Mesendoderm (in vitro differentiated cells): ENCODE data around the gene FRAS1.
A peak's percentile ranks its signal among the peaks of the same experiment; 100 is the strongest.

Source experiments
- DNase-seq: peaks from one replicate; pipeline ENCODE4 v3.0.0; 2013
- H2AK5ac ChIP-seq: 2 replicates; pipeline ENCODE4 v1.6.1; 2013; ENCODE audit warnings: low read length, inconsistent platforms
- H2BK120ac ChIP-seq: 2 replicates; pipeline ENCODE4 v1.6.1; 2013; ENCODE audit warnings: low read depth, mild to moderate bottlenecking, low read length, moderate library complexity, mixed read lengths
- H2BK15ac ChIP-seq: replicated peaks from 2 replicates; pipeline ENCODE4 v1.6.1; 2013; ENCODE audit warnings: low read depth, mild to moderate bottlenecking, moderate library complexity
- H2BK5ac ChIP-seq: 2 replicates; pipeline ENCODE4 v1.6.1; 2013; ENCODE audit warnings: low read length, inconsistent platforms
- H3K18ac ChIP-seq: 2 replicates; pipeline ENCODE4 v1.6.1; 2013; ENCODE audit warnings: mild to moderate bottlenecking, low read length, mixed read lengths
- H3K23ac ChIP-seq: one replicate; pipeline ENCODE4 v1.6.1; 2013; ENCODE audit warnings: low read length
- H3K27ac ChIP-seq: 2 replicates; pipeline ENCODE4 v1.5.1; 2013; ENCODE audit warnings: low read depth, mild to moderate bottlenecking, inconsistent platforms, low read length, moderate library complexity
- H3K27me3 ChIP-seq: 2 replicates; pipeline ENCODE4 v1.6.1; 2013; ENCODE audit warnings: low read length, control low read depth, mild to moderate bottlenecking, inconsistent platforms; ENCODE audit not compliant: insufficient read depth, poor library complexity
- H3K36me3 ChIP-seq: 2 replicates; pipeline ENCODE4 v1.6.1; 2013; ENCODE audit warnings: low read length, inconsistent platforms; ENCODE audit not compliant: control insufficient read depth, insufficient read depth
- H3K4ac ChIP-seq: one replicate; pipeline ENCODE4 v1.6.1; 2013; ENCODE audit warnings: low read depth, mild to moderate bottlenecking, low read length, moderate library complexity
- H3K4me1 ChIP-seq: 2 replicates; pipeline ENCODE4 v1.6.1; 2013; ENCODE audit warnings: low read depth, low read length, inconsistent platforms; ENCODE audit not compliant: control insufficient read depth
- H3K4me2 ChIP-seq: 2 replicates; pipeline ENCODE4 v1.6.1; 2013; ENCODE audit warnings: low read length
- H3K4me3 ChIP-seq: 2 replicates; pipeline ENCODE4 v1.5.1; 2013; ENCODE audit warnings: mild to moderate bottlenecking, low read length
- H3K56ac ChIP-seq: one replicate; pipeline ENCODE4 v1.6.1; 2013; ENCODE audit warnings: low read length
- H3K79me1 ChIP-seq: 2 replicates; pipeline ENCODE4 v1.6.1; 2013; ENCODE audit warnings: low read length, inconsistent platforms
- H3K79me2 ChIP-seq: 2 replicates; pipeline ENCODE4 v1.6.1; 2013; ENCODE audit warnings: mild to moderate bottlenecking, low read length; ENCODE audit not compliant: control insufficient read depth, insufficient read depth
- H3K9ac ChIP-seq: 2 replicates; pipeline ENCODE4 v1.6.1; 2013; ENCODE audit warnings: low read length, inconsistent platforms
- H4K5ac ChIP-seq: one replicate; pipeline ENCODE4 v1.6.1; 2013; ENCODE audit warnings: low read length
- H4K8ac ChIP-seq: one replicate; pipeline ENCODE4 v1.6.1; 2013; ENCODE audit warnings: low read depth, mild to moderate bottlenecking, control low read depth, low read length, moderate library complexity
- WGBS: extraction: QIAGEN DNeasy Blood & Tissue Kit; methylation state at CpG from one replicate; pipeline ENCODE4 v1.1.7; 2013; ENCODE audit warnings: low lambda C conversion rate, missing lambda C conversion rate; ENCODE audit not compliant: insufficient coverage; ENCODE audit errors: extremely low coverage; 5-methylcytosine and 5-hydroxymethylcytosine counted together

Gene FRAS1

DNA sequence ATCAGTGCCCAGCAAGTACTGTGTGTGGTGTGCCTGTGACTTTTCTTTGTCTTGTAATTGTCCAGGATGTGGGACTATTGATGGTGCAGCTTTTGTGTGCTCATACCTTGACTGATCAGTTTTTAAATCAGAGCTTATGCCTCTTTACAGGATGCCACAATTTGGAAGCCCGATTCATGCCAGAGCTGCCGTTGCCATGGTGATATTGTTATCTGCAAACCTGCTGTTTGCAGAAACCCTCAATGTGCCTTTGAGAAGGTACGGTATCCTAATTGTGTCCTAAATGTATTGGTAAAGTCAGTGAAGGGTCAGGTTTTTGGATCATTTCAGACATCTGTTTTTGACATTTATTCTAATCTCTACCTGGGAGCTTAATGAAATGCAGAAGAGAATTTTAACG is 180.2 kb downstream of the FRAS1 start:
- Histone ChIP-seq H3K4me1 (no peaks in the 10 kb centered on the region), H4K5ac (no peak overlapping the region), H3K27me3 (no peaks in the 10 kb centered on the region), H3K4me2 (no peak overlapping the region), H2BK15ac (no peak overlapping the region), H2AK5ac (no peak overlapping the region), H3K4me3 (no peak overlapping the region), H2BK120ac (no peak overlapping the region), H3K18ac (no peak overlapping the region), H3K56ac (no peak overlapping the region), H3K27ac (no peak overlapping the region), H4K8ac (no peak overlapping the region), H3K4ac (no peak overlapping the region), H3K9ac (no peak overlapping the region), H3K36me3 (no peaks in the 10 kb centered on the region), H3K79me2 (no peaks in the 10 kb centered on the region), H2BK5ac (no peak overlapping the region), H3K23ac (no peak overlapping the region), H3K79me1 (peaks cover 5% of the 10 kb centered on the region)
- DNase-seq: peak; percentile 65
- WGBS: no CpG with 5 or more reads among the region's 4 CpGs

DNA sequence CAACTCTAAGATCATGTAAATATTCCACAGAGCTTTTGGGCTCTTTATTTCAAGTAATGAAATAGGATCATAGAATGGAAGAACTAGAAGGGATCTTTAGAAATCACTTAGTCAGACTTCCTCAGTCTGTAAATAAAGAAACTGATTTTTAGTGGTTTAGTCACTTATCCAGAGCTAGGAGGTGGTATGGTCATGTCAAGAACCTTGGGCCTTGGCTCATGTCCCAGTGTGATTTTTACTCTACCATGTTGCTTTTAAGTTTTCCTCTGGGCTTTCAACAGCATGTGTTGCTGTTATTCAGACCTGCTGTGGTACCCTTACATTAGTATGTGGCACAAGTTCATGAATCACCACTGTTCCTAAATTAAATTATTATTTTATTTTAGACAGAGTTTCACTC is 184.9 kb downstream of the FRAS1 start:
- H2BK5ac ChIP-seq: no peak overlapping the region
- no peak overlapping the region for H2AK5ac ChIP-seq
- no peak for DNase-seq
- no peak overlapping the region for H3K9ac ChIP-seq
- H3K4me3 ChIP-seq: no peak overlapping the region
- H3K79me1 ChIP-seq: no peaks in the 10 kb centered on the region
- H2BK15ac ChIP-seq: no peak overlapping the region
- H4K8ac ChIP-seq: no peak overlapping the region
- H3K56ac ChIP-seq: no peak overlapping the region
- no peak overlapping the region for H3K27ac ChIP-seq
- H3K4ac ChIP-seq: no peak overlapping the region
- no peak overlapping the region for H3K23ac ChIP-seq
- no peaks in the 10 kb centered on the region for H3K27me3 ChIP-seq
- no peak overlapping the region for H3K4me2 ChIP-seq
- peaks cover 7% of the 10 kb centered on the region for H3K4me1 ChIP-seq
- no peaks in the 10 kb centered on the region for H3K36me3 ChIP-seq
- H3K79me2 ChIP-seq: no peaks in the 10 kb centered on the region
- no peak overlapping the region for H3K18ac ChIP-seq
- H2BK120ac ChIP-seq: no peak overlapping the region
- H4K5ac ChIP-seq: no peak overlapping the region

DNA sequence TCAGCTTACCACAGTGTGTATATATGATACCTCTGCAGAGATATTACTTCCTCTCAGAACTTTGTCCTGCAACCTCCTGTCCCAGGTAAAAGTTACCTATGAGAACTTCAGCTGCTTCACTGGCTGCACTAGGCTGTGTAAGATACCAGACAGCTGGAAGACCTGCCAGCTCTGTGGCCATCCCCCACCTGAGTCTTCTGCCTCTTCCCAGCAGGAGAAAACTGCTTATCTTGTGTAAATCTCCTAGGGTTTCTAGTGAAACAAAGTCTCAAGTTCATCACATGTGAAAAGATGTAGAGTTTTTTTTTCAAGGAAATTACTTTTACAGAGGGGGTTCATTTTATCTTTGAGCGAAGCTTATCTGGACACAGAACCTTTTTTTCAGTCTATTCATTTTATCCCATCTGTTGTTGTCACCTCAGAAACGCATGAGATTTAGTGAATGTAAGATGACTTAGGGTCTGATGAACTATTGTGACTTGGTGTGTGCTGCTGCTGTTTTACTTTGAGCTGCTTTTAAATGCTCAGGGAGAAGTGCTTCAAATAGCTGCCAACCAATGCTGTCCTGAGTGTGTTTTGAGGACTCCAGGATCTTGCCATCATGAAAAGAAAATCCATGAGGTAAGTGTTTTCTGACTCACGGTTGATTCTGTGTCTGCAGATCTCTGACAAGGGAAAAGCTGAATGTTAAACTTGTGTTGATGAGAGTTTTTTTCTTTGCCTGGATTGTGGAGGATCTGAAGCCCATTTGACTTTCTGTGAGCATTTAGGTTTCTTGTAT is 187.8 kb downstream of the FRAS1 start:
- WGBS: no CpG with 5 or more reads among the region's 3 CpGs
- no peak overlapping the region for H3K23ac ChIP-seq
- H3K4me2 ChIP-seq: no peak overlapping the region
- peak overlapping the region; percentile 30 for H3K18ac ChIP-seq
- H3K79me1 ChIP-seq: peaks cover 2% of the 10 kb centered on the region
- no peak overlapping the region for H4K8ac ChIP-seq
- peaks cover 7% of the 10 kb centered on the region for H3K4me1 ChIP-seq
- no peak overlapping the region for H2AK5ac ChIP-seq
- H4K5ac ChIP-seq: no peak overlapping the region
- H3K4me3 ChIP-seq: no peak overlapping the region
- no peaks in the 10 kb centered on the region for H3K36me3 ChIP-seq
- peak; percentile 67 for DNase-seq
- peak overlapping the region; percentile 64 for H2BK5ac ChIP-seq
- H3K4ac ChIP-seq: no peak overlapping the region
- no peak overlapping the region for H2BK120ac ChIP-seq
- peak overlapping the region; percentile 66 for H3K56ac ChIP-seq
- H3K79me2 ChIP-seq: no peaks in the 10 kb centered on the region
- no peak overlapping the region for H2BK15ac ChIP-seq
- no peaks in the 10 kb centered on the region for H3K27me3 ChIP-seq
- peak overlapping the region; percentile 87 for H3K27ac ChIP-seq
- peak overlapping the region; percentile 20 for H3K9ac ChIP-seq

DNA sequence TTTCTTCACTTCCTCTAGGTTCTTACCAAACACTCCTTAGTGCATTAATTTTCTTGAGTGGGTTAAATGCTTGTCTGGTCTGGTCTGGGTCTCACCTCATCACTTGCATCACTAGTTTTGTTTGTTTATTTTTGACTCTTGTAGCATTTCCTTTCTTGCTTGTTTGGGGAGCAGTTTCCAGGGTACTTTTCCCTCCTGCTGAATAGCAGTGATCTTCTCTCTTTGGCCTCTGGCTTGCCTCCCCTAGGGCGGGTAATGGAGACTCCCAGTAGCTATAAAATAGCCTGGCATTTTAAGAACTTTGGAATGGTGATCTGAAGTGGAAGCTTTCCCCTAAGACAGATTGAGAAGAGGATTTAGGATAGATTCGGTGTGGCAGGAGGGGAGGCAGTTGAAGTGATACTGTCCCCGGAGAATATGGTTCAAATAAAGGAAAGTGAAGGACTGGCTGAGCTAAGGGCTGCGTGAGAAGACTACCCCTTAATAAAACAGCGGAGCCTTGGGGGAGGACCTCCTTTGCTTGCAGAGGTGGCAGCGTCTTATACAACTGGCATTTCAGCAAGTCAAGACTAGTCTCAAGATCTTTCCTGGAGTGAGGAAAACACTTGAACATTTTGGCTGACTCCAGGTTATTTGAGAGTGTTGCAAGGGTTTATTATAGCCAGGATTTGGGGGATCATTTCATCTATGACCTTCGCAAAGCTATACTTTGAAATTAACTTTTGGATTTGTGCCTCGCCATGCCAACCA is 190.6 kb downstream of the FRAS1 start:
- Histone ChIP-seq H3K4ac (peak overlapping the region; percentile 3), H3K27ac (no peak overlapping the region), H3K27me3 (no peaks in the 10 kb centered on the region), H3K23ac (no peak overlapping the region), H3K79me1 (peaks cover 2% of the 10 kb centered on the region), H2BK15ac (no peak overlapping the region), H3K4me3 (no peak overlapping the region), H3K36me3 (peaks cover 2% of the 10 kb centered on the region), H4K5ac (peak overlapping the region; percentile 10), H3K9ac (no peak overlapping the region), H3K4me1 (peaks cover 7% of the 10 kb centered on the region), H3K79me2 (no peaks in the 10 kb centered on the region), H2BK5ac (no peak overlapping the region), H2AK5ac (no peak overlapping the region), H3K56ac (no peak overlapping the region), H3K4me2 (no peak overlapping the region), H2BK120ac (no peak overlapping the region), H4K8ac (no peak overlapping the region), H3K18ac (peak overlapping the region; percentile 53)
- WGBS: no CpG with 5 or more reads among the region's 8 CpGs
- peak; percentile 34 for DNase-seq

DNA sequence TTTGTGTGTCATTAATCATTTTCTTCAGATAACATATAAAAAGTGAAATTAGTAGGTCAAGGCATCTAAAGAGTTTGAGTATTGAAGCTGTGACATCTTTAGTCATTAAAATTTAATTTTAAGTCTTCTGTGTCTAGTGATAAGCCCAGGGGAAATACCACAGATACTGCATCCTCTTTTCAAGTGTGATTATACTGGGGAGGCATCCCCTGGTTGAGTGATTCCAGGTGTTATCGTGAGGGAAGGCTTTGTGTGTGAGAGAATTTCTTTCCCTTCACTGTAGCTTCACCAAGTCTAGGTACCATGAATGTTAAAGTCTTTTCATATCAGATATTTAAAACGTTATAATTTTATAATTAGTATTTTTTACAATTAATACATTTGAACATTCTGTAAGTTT is 193.4 kb downstream of the FRAS1 start:
- Histone ChIP-seq H3K9ac (no peak overlapping the region), H3K4me1 (no peaks in the 10 kb centered on the region), H3K56ac (no peak overlapping the region), H2AK5ac (no peak overlapping the region), H3K23ac (no peak overlapping the region), H3K27me3 (no peaks in the 10 kb centered on the region), H3K27ac (no peak overlapping the region), H2BK15ac (no peak overlapping the region), H2BK120ac (no peak overlapping the region), H3K36me3 (peaks cover 6% of the 10 kb centered on the region), H4K5ac (no peak overlapping the region), H3K79me2 (no peaks in the 10 kb centered on the region), H3K79me1 (peaks cover 2% of the 10 kb centered on the region), H3K4me3 (no peak overlapping the region), H2BK5ac (no peak overlapping the region), H3K4ac (no peak overlapping the region), H3K18ac (no peak overlapping the region), H4K8ac (no peak overlapping the region), H3K4me2 (no peak overlapping the region)
- no CpG with 5 or more reads among the region's 2 CpGs for WGBS
- no peak for DNase-seq
